Spleen (tissue), 11 donors: ENCODE data around the gene PNRC2. TPM values are rescaled to one million over a fixed set of nuclear protein-coding genes. Genes with fewer than 3 reads are reported as not detected.
"Not testable (repeated sequence)": the region's sequence is repeated elsewhere in the genome, so short reads cannot be mapped to it uniquely, and the experiment has no call there.

ENCODE experiments used
- DNase-seq: peaks from one replicate; pipeline ENCODE4 v3.0.0-alpha.2; 2020
- H3K27ac ChIP-seq, 8 donors: fragments of 200-600 bp; sonication (generic) in 7 of 8; 1 replicate in 4 of 8; 2 replicates in 4 of 8; pipeline versions ENCODE4 v1.5.0 to v1.8.0; 2016 to 2021; ENCODE audit warnings: inconsistent platforms in 4 of 8, mild to moderate bottlenecking in 4 of 8, moderate library complexity in 1 of 8
- H3K27me3 ChIP-seq, 7 donors: fragments of 200-600 bp; sonication (generic) in 6 of 7; replicated peaks in 1 of 7; 1 replicate in 4 of 7; 2 replicates in 3 of 7; pipeline versions ENCODE4 v1.5.0 to v1.8.0; 2016 to 2021; ENCODE audit warnings: inconsistent platforms in 3 of 7, mild to moderate bottlenecking in 1 of 7
- H3K36me3 ChIP-seq, 6 donors: fragments of 200-600 bp; sonication (generic) in 5 of 6; 1 replicate in 4 of 6; 2 replicates in 2 of 6; pipeline versions ENCODE4 v1.5.0 to v1.8.0; 2016 to 2021; ENCODE audit warnings: inconsistent platforms in 2 of 6
- H3K4me1 ChIP-seq, 6 donors: fragments of 200-600 bp; sonication (generic) in 5 of 6; 1 replicate in 3 of 6; 2 replicates in 3 of 6; pipeline versions ENCODE4 v1.5.0 to v1.8.0; 2016 to 2021; ENCODE audit warnings: inconsistent platforms in 3 of 6
- H3K4me3 ChIP-seq, 8 donors: fragments of 200-600 bp; sonication (generic) in 7 of 8; 1 replicate in 4 of 8; 2 replicates in 4 of 8; pipeline versions ENCODE4 v1.5.0 to v1.8.0; 2016 to 2021; ENCODE audit warnings: inconsistent platforms in 4 of 8, mild to moderate bottlenecking in 4 of 8, moderate library complexity in 2 of 8
- H3K9me3 ChIP-seq, 8 donors: fragments of 200-600 bp; sonication (generic) in 7 of 8; 1 replicate in 4 of 8; 2 replicates in 4 of 8; pipeline versions ENCODE4 v1.5.0 to v1.8.0; 2016 to 2021; ENCODE audit warnings: inconsistent platforms in 4 of 8
- CTCF ChIP-seq, 11 experiments: fragments of 200-600 bp in 7 of 11; fragments of 450-650 bp in 4 of 11; sonication (generic) in 4 of 11; IDR thresholded peaks in 8 of 11; conservative IDR thresholded peaks in 3 of 11; 1 replicate in 7 of 11; 2 replicates in 4 of 11; pipeline versions ENCODE4 v1.4.0 to v1.8.0; 2016 to 2021; ENCODE audit warnings: antibody characterized with exemption in 11 of 11, inconsistent platforms in 4 of 11, mild to moderate bottlenecking in 1 of 11
- POLR2A ChIP-seq, 3 donors: fragments of 450-650 bp; IDR thresholded peaks; one replicate each; pipeline ENCODE4 v1.5.1; 2017; ENCODE audit warnings: antibody characterized with exemption in 3 of 3, mild to moderate bottlenecking in 1 of 3
- POLR2AphosphoS5 ChIP-seq, 3 donors: sonication (generic); formaldehyde crosslinking; IDR thresholded peaks; one replicate each; pipeline ENCODE4 v1.5.1; 2017; ENCODE audit warnings: antibody characterized with exemption in 3 of 3
- WGBS, 5 donors: extraction: QIAGEN DNeasy Blood & Tissue Kit in 3 of 5; methylation state at CpG; one replicate each; pipeline versions ENCODE4 v1.1.5 to v1.1.7; 2013 to 2018; 5-methylcytosine and 5-hydroxymethylcytosine counted together
- intact Hi-C: fragments of 100-400 bp; cut with DNase I; formaldehyde crosslinking; loops from one replicate; pipeline ENCODE4 v1.15.0; 2023; ENCODE audit warnings: low total_unique reads
- microRNA-seq, 3 donors: library from miRNA; unstranded; fragments of <30 nt; microRNA quantifications; one replicate each; pipeline versions ENCODE4 to v1.1.0, GENCODE V29; 2019 to 2020
- polyA plus RNA-seq, 3 donors: library from polyadenylated mRNA; stranded (reverse); fragments of 200-250 nt; gene quantifications; one replicate each; pipeline ENCODE4 v1.2.1, GENCODE V29; 2013
- small RNA-seq, 4 donors: library from RNA; depleted of rRNA; stranded (forward); fragments of <200 nt; gene quantifications; one replicate each; pipeline ENCODE3, GENCODE V24; 2016
- total RNA-seq, 7 donors: library from RNA; depleted of rRNA in 3 of 7; stranded (reverse); fragments of >200 nt in 3 of 7; fragmentation: NEBNext Ultra II Directional in 4 of 7; extraction: Animal tissue kit (Norgen Biotek cat#: 25700) in 4 of 7; gene quantifications; one replicate each; pipeline versions ENCODE4 v1.1.0 to v1.2.1, GENCODE V29; 2016 to 2021
- donor health status: healthy with polysubstance abuse.
- donor health status: DM: no; HTN: no; CAD: no; lungs with moderate emphysema.
- donor health status: DM: no; HTN: no; CAD: no.
- donor health status: Bipolar disorder and iron deficiency.
- donor health status: healthy.
- donor health status: DM: no; HTN: no; CAD: no.
- donor health status: DM: yes; HTN: yes; CAD: no.

Gene PNRC2
- total and polyA plus RNA-seq, 10 donors = 83.0 to 127 (median 114) TPM

GRCh38 chr1:24010650-24011049, 51.0 kb downstream of the PNRC2 start:
- no peak overlapping the region for H3K27ac ChIP-seq
- WGBS, 5 donors = 66 to 87% (median 81%) methylated on average over 3 to 4 of the region's 5 CpGs

DNA sequence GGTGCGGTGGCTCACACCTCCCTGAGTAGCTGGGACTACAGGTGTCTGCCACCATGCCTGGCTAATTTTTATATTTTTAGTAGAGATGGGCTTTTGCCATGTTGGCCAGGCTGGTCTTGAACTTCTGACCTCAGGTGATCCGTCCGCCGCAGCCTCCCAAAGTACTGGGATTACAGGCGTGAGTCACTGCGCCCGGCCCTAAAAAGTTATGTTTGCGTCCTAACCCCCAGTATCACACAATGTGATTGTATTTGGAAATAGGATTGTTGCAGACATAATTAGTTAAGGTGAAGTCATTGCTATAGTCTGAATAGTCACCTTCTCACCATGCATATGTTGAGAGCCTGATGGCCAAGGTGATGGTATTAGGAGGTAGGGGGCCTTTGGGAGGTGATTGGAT, 53.2 kb downstream of the PNRC2 start:
- 93 to 98% (median 97%) methylated on average over 8 of the region's 8 CpGs for WGBS, 5 donors
- DNase-seq, H3K36me3 ChIP-seq, H3K9me3 ChIP-seq, intact Hi-C loops, H3K27ac ChIP-seq, H3K4me1 ChIP-seq, H3K4me3 ChIP-seq: not testable (repeated sequence)
- H3K27me3 ChIP-seq = peaks cover 0 to 11% (median 0%) of the 10 kb centered on the region in 7 donors

More at GRCh38 chr1:24010650-24011049, 51.0 kb downstream of the PNRC2 start:
- Histone ChIP-seq H3K9me3 (peaks cover 0 to 6% (median 0%) of the 10 kb centered on the region in 8 donors), H3K36me3 (no peaks in the 10 kb centered on the region), H3K27me3 (peaks cover 0 to 11% (median 0%) of the 10 kb centered on the region in 7 donors), H3K4me3 (no peak overlapping the region), H3K4me1 (no peaks in the 10 kb centered on the region)
- intact Hi-C loops = no loop called here
- TF ChIP-seq POLR2AphosphoS5 (IDR thresholded peaks at IDR 0.05) (no peak), POLR2A (IDR thresholded peaks at IDR 0.05) (no peak), CTCF (IDR thresholded peaks at IDR 0.05 in 8 of 11, conservative IDR thresholded peaks at IDR 0.05 in 3 of 11) (no peak)
- DNase-seq = no peak

Small RNAs within 50 kb of the gene (microRNA-seq; reads per million reads assigned to microRNA genes)
- gene MIR378F = 0 reads per million in 3 donors

Small RNAs within 50 kb of the gene (small RNA-seq; reads per million reads assigned to genes)
- gene MIR378F = 0 reads per million in 4 donors

Other genes with a start within 250 kb of the PNRC2 start
- gene ELOA, start 216.4 kb upstream of the PNRC2 start, total RNA-seq = 10 to 100 TPM; 30.3 to 38.0 (median 34.0) TPM
- gene ELOA, start 216.4 kb upstream of the PNRC2 start, polyA plus RNA-seq = 10 to 100 TPM in 2 of 3 donors, 1 to 10 TPM in 1; 7.9 to 12.2 (median 10.0) TPM
- gene PITHD1, start 181.4 kb upstream of the PNRC2 start, total RNA-seq = 10 to 100 TPM; 43.9 to 68.5 (median 52.4) TPM
- gene PITHD1, start 181.4 kb upstream of the PNRC2 start, polyA plus RNA-seq = 10 to 100 TPM; 48.3 to 65.3 (median 51.6) TPM
- 10 to 100 TPM; 46.9 to 58.8 (median 55.4) TPM for gene LYPLA2, start 168.7 kb upstream of the PNRC2 start, total RNA-seq
- 10 to 100 TPM; 54.5 to 87.5 (median 57.5) TPM for gene LYPLA2, start 168.7 kb upstream of the PNRC2 start, polyA plus RNA-seq
- 10 to 100 TPM; 19.0 to 47.1 (median 35.1) TPM for gene GALE, start 159.1 kb upstream of the PNRC2 start, total RNA-seq
- 10 to 100 TPM; 19.7 to 42.2 (median 23.8) TPM for gene GALE, start 159.1 kb upstream of the PNRC2 start, polyA plus RNA-seq
- gene HMGCL, start 134.4 kb upstream of the PNRC2 start, total RNA-seq = 10 to 100 TPM; 26.5 to 42.3 (median 35.5) TPM
- 10 to 100 TPM; 28.4 to 40.5 (median 32.6) TPM for gene HMGCL, start 134.4 kb upstream of the PNRC2 start, polyA plus RNA-seq
- 100 to 1,000 TPM in 1 of 7 donors, 10 to 100 TPM in 6; 51.9 to 106 (median 78.8) TPM for gene FUCA1, start 91.5 kb upstream of the PNRC2 start, total RNA-seq
- 10 to 100 TPM; 36.3 to 62.6 (median 40.8) TPM for gene FUCA1, start 91.5 kb upstream of the PNRC2 start, polyA plus RNA-seq
- gene CNR2, start 46.5 kb upstream of the PNRC2 start, total RNA-seq = 10 to 100 TPM; 15.0 to 23.4 (median 18.2) TPM
- gene CNR2, start 46.5 kb upstream of the PNRC2 start, polyA plus RNA-seq = 10 to 100 TPM; 18.2 to 26.6 (median 22.3) TPM
- gene SRSF10, start 20.5 kb downstream of the PNRC2 start, total RNA-seq = 100 to 1,000 TPM in 4 of 7 donors, 10 to 100 TPM in 3; 89.4 to 146 (median 102) TPM
- 10 to 100 TPM; 54.5 to 65.9 (median 64.0) TPM for gene SRSF10, start 20.5 kb downstream of the PNRC2 start, polyA plus RNA-seq
- not detected for gene MYOM3, start 152.3 kb downstream of the PNRC2 start, total RNA-seq
- under 1 TPM; 0.02 to 0.06 (median 0.06) TPM for gene MYOM3, start 152.3 kb downstream of the PNRC2 start, polyA plus RNA-seq
- not detected for gene IL22RA1, start 183.3 kb downstream of the PNRC2 start, total RNA-seq
- not detected for gene IL22RA1, start 183.3 kb downstream of the PNRC2 start, polyA plus RNA-seq
- 1 to 10 TPM; 3.3 to 8.9 (median 3.9) TPM for gene IFNLR1, start 227.5 kb downstream of the PNRC2 start, total RNA-seq
- 1 to 10 TPM; 1.7 to 3.3 (median 3.1) TPM for gene IFNLR1, start 227.5 kb downstream of the PNRC2 start, polyA plus RNA-seq